ENCODE results near the gene DRD3.
A peak's percentile ranks its signal among the peaks of the same experiment; 100 is the strongest.

DRD3 gene

GRCh38 chr3:114178770-114179368, at the start of gene DRD3:
DRD3 (minus strand) TSS chr3:114179052; CDS start chr3:114171992, 7,060 bp downstream.
- no peak for DNase-seq (ENCODE audit: low read depth in 2 of 2)

GRCh38 chr3:114227076-114227475, 48.2 kb upstream of the DRD3 start:
- no peak for DNase-seq (ENCODE audit: low read depth in 2 of 2)

GRCh38 chr3:114226313-114226712, 47.5 kb upstream of the DRD3 start:
- DNase-seq (ENCODE audit: low read depth in 2 of 2) = no peak

GRCh38 chr3:114223143-114223542, 44.3 kb upstream of the DRD3 start:
- no peak for DNase-seq (ENCODE audit: low read depth in 2 of 2)

- no peak for DNase-seq (ENCODE audit: low read depth in 2 of 2)
Observed at GRCh38 chr3:114221881-114222264, 43.0 kb upstream of the DRD3 start.

- DNase-seq (ENCODE audit: low read depth in 2 of 2) = no peak
Observed at GRCh38 chr3:114221165-114221880, 42.5 kb upstream of the DRD3 start.

- DNase-seq (ENCODE audit: low read depth in 2 of 2) = no peak
Observed at GRCh38 chr3:114219741-114220140, 40.9 kb upstream of the DRD3 start.

GRCh38 chr3:114218578-114219185, 39.8 kb upstream of the DRD3 start:
- DNase-seq (ENCODE audit: low read depth in 2 of 2) = no peak

- DNase-seq (ENCODE audit: low read depth in 2 of 2) = no peak
Observed at GRCh38 chr3:114218006-114218405, 39.2 kb upstream of the DRD3 start.

- no peak for DNase-seq (ENCODE audit: low read depth in 2 of 2)
Observed at GRCh38 chr3:114217266-114217665, 38.4 kb upstream of the DRD3 start.

GRCh38 chr3:114216186-114216970, 37.5 kb upstream of the DRD3 start:
- DNase-seq (ENCODE audit: low read depth in 2 of 2) = no peak

- no peak for DNase-seq (ENCODE audit: low read depth in 2 of 2)
Observed at GRCh38 chr3:114214542-114215341, 35.9 kb upstream of the DRD3 start.

- DNase-seq (ENCODE audit: low read depth in 2 of 2) = peak; percentile 39 to 46
Observed at GRCh38 chr3:114213627-114214541, 35.0 kb upstream of the DRD3 start.

GRCh38 chr3:114213292-114213626, 34.4 kb upstream of the DRD3 start:
- DNase-seq (ENCODE audit: low read depth in 2 of 2) = no peak

- no peak for DNase-seq (ENCODE audit: low read depth in 2 of 2)
Observed at GRCh38 chr3:114212646-114213045, 33.8 kb upstream of the DRD3 start.

- no peak for DNase-seq (ENCODE audit: low read depth in 2 of 2)
Observed at GRCh38 chr3:114207768-114208167, 28.9 kb upstream of the DRD3 start.

- DNase-seq (ENCODE audit: low read depth in 2 of 2) = no peak
Observed at GRCh38 chr3:114206342-114206741, 27.5 kb upstream of the DRD3 start.

- DNase-seq (ENCODE audit: low read depth in 2 of 2) = no peak
Observed at GRCh38 chr3:114205541-114205940, 26.7 kb upstream of the DRD3 start.

GRCh38 chr3:114194750-114195149, 15.9 kb upstream of the DRD3 start:
- DNase-seq (ENCODE audit: low read depth in 2 of 2) = no peak

GRCh38 chr3:114192136-114192535, 13.3 kb upstream of the DRD3 start:
- no peak for DNase-seq (ENCODE audit: low read depth in 2 of 2)

GRCh38 chr3:114186501-114186900, 7.6 kb upstream of the DRD3 start:
- DNase-seq (ENCODE audit: low read depth in 2 of 2) = no peak

All from stimulated activated CD4-positive, alpha-beta T cell treated with anti-CD3 and anti-CD28 coated beads, Interleukin-1b, Interleukin-23, amount 100 ng/mL, for 1 hour (primary cell).